Activated CD4-positive, CD25-positive, alpha-beta regulatory T cell treated with anti-CD3 and anti-CD28 coated beads, Interleukin-2, amount 50 U/mL, for 16 hours (primary cell): Measurements from ENCODE around the gene EPHA5.

Experiments
- DNase-seq: peaks from one replicate; pipeline ENCODE4 v3.0.0-alpha.2; 2020; ENCODE audit warnings: low read depth, low spot score

Gene EPHA5

GRCh38 chr4:65498606-65499005, 171.7 kb downstream of the EPHA5 start:
- DNase-seq = no peak

- no peak for DNase-seq
Observed at GRCh38 chr4:65495439-65495838, 174.8 kb downstream of the EPHA5 start.

- no peak for DNase-seq
Observed at GRCh38 chr4:65482410-65482809, 187.9 kb downstream of the EPHA5 start.

- no peak for DNase-seq
Observed at GRCh38 chr4:65472531-65472930, 197.8 kb downstream of the EPHA5 start.

DNA sequence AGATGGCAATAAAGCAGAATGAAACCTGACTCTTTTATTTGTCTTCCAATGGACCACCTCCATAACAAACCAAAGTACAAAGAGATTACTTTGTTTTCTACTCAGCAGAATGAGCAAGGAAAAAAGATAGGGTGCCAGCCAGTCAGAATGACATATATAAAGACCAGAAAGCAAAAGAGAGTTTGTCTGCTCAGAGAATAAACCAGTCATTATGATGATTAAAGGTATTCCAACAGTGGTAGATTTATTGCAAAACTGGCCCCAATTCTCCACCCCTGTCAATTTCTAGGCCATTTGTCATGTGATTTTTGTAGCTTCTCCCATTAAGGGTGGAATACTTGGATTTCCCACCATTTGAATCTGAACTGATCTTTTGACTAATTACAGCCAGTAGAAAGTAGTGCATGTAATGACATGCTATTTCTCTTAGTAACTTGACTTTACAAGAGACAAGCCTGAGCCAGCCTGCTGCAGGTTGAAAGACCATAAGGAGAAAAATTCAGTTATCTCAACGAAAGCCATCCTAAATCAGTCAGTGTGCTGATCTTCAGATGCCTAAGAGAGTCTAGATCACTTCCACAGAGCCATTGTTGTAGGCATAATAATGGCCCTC, 203.1 kb downstream of the EPHA5 start:
- DNase-seq = no peak

GRCh38 chr4:65461781-65462180, 208.5 kb downstream of the EPHA5 start:
- no peak for DNase-seq

DNA sequence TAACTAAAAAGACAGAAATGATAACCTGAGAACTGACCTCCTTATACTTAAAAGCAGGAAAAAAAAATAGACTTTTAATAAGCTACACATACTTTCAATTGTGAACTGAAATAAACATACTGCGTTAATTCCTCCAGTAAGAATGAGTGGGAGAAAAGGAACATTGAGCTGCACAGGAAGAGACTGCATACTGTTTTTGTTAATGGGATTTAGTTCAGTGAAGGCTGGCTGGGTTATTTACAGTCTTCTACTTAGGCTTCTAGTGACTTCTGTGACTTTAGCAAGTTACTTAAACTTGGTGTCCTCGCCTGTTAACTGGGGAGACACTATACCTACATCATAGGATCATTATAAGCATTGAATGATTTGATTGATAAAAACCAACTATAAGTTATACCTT, 213.3 kb downstream of the EPHA5 start:
- DNase-seq = no peak

DNA sequence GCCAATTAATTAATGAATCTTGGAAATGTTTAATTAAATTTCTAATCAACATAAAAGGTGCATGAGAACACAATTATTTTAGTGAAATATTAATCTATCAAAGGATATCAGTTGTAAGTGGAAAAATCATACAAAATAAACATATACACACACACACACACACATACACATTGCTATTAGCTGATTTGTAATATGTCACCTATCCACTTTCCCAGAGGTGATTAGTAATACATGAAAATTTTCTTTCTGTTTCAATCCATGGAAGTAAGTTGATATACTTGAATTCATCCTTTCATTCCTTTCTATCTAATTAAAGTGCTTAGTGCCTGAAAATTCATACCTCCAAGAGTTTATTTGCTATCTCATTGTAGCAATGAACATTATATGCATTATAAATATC, 213.7 kb downstream of the EPHA5 start:
- DNase-seq = no peak

GRCh38 chr4:65453398-65453797, 216.9 kb downstream of the EPHA5 start:
- DNase-seq = no peak

GRCh38 chr4:65450899-65451298, 219.4 kb downstream of the EPHA5 start:
- no peak for DNase-seq

DNA sequence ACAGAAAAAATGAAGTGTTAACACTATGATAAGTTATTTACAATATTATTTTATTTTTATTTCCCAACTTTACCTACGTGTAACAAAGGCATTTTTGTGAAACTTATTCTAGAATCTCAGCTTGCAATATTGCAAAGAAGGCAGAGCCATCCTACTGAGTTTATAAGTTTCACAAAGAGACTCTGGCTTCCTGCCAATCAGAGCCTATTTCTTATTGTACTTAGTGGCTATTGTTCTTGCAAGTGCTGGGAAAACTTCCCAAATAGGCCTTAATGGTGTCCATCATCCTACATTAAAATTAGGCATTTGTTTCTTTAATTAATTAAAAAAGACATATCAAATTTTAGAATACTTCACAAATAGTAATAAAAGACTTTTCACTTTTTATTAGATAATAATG, 233.2 kb downstream of the EPHA5 start:
- no peak for DNase-seq

DNA sequence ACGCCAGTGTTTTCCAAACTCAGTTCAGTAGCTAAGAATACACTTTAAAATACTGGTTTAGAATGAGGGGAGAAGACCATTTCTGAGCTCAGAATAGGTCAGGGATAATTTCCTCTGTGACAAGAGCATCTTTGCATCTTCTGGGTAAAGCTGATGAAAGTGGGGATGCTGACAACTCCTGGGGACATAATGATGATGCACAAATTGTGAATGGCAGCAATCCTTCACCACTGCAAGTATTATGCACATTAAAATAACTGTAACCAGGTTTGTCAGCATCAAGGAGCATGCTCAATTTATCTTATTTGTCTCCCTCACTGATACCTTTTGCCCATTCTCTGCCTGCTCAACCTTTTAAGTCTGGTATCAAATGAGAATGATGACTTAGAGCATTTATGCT, 248.2 kb downstream of the EPHA5 start:
- no peak for DNase-seq

DNA sequence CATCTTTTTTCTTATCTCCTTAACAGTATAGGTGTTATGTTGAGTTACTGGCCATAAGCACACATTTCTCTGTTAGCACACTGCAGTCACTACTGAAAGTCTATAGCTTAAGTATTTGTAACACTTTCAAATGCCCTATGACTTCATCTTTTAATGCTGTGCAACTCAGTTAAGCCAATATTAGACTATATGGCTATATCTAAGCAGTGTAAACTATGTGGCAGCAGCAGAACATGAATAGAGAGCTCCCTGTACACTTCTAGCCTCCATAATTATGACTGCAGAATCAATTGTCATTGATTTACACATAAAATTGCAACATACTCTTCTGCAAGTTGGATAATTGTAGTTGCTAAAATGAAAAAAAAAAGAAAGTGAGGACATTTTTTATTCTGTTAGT, 250.3 kb downstream of the EPHA5 start:
- no peak for DNase-seq

- no peak for DNase-seq
Observed at GRCh38 chr4:65416891-65417290, 253.4 kb downstream of the EPHA5 start.

DNA sequence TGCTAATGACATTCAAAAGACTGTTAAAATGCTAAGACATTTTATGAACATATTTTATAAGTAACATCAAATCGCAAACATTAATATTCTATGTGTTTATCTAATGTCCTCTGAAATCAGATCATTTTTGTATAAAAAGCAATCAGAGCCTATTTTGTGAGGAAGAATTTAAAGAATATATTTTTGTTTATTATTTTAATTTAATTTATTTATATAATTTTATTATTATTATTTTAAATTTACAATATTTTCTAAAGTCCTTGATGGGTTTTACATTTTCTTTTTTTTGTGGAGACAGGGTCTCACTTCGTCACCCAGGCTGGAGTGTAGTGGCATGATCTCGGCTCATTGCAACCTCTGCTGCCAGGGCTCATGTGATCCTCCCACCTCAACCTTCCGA, 262.8 kb downstream of the EPHA5 start:
- DNase-seq = no peak

DNA sequence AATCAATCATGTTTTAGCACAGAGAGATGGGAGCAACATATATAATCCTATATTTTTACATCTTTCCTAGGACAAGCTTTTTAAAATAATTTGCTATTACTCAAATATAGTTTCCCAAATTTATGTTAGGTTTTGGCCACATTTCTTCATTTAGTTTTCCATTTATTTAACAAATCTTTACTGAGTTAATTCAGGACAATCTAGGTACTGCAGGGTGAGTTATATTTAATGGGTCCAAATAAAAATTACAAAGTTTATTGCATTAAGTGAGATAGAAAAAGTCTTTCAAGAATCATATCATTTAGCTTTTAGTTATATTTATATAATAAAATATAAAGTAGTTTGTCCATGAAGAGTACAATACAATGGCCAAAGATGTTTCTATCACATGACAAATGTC, 269.2 kb downstream of the EPHA5 start:
- no peak for DNase-seq

DNA sequence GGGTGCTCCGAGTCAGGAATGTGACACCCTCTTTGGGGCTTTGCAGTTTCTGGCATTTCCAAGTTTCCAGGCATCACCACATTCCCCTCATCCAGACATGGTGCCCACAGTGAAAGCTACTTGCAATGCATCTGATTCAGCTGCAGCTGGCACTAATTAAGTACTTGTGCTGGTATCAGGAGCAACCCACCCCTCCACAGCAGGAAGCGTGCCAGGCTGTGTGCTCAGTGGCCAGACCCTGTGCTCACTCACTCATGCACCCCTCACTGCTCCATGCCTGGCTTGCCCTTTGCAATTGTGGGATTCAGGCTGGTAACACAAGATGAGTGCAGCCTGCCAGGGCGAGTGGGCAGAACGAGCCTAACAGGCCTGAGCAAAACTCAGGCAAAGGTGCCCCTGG, 271.2 kb downstream of the EPHA5 start:
- DNase-seq = no peak

DNA sequence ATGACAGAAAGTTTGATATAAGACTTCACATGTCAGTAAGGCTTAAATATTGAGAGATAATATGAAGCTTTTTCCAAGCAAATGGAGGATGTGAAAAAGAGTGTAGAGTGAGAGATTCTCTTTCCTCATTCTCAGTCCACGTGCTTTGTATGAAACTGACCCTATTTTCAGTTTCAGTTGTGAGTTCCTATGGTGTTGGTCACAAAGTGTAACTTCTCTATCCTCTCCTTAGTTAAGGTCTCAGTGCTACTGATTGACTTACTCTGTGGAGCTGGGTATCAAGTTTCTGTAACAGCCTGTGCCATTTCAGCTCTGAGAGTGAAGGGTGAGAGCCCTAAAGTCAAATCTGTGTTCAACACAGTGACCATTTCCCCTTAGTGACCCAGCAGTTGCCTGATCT, 277.2 kb downstream of the EPHA5 start:
- DNase-seq = no peak

GRCh38 chr4:65392488-65392887, 277.8 kb downstream of the EPHA5 start:
- no peak for DNase-seq

GRCh38 chr4:65391814-65392213, 278.5 kb downstream of the EPHA5 start:
- DNase-seq = no peak

GRCh38 chr4:65391382-65391781, 278.9 kb downstream of the EPHA5 start:
- no peak for DNase-seq

DNA sequence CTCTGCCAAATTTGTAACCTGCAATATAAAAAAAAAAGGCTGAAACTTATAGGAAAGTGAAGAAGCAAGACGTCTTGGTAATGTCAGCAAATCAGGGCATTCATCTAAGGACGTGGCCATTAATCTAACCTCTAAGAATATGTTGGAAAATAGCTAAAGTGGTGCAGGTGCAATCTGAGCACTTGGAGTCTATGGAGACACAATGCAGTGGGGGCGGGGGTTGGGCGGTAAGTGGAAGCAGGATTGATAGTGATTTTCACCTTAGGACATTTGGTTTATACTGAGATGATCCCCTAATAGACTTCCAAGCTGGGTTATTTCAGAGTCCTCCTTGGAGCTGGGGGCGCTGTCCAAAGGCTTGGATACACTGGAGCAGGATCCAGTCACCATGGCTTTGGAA, 283.4 kb downstream of the EPHA5 start:
- DNase-seq = no peak

GRCh38 chr4:65383589-65384305, 286.5 kb downstream of the EPHA5 start:
- DNase-seq = no peak

- no peak for DNase-seq
Observed at GRCh38 chr4:65381648-65382047, 288.6 kb downstream of the EPHA5 start.
